Kidney (tissue), 14 donors: Measurements from ENCODE around the gene PDK2. TPM values are rescaled to one million over a fixed set of nuclear protein-coding genes. Genes with fewer than 3 reads are reported as not detected.

Experiments used
- DNase-seq, 5 donors: peaks; one replicate each; pipeline ENCODE4 v3.0.0-alpha.2; 2013 to 2020
- FAIRE-seq: peaks from 2 replicates; lab custom pipeline; 2012; peaks lifted over from hg19 to GRCh38; lab: Jason Lieb, UNC
- H3K27ac ChIP-seq, 2 donors: one replicate each; pipeline ENCODE4 v1.7.0; 2013; ENCODE audit warnings: low read depth in 2 of 2, low read length in 2 of 2, inconsistent platforms in 1 of 2
- H3K27me3 ChIP-seq: one replicate; pipeline ENCODE4 v1.7.1; 2013; ENCODE audit warnings: low read length, inconsistent platforms; ENCODE audit not compliant: control insufficient read depth, insufficient read depth
- H3K36me3 ChIP-seq, 3 donors: one replicate each; pipeline versions ENCODE4 v1.7.0 to v1.7.1; 2013; ENCODE audit warnings: low read length in 3 of 3, control low read depth in 1 of 3, inconsistent platforms in 1 of 3; ENCODE audit not compliant: insufficient read depth in 3 of 3, control insufficient read depth in 2 of 3
- H3K4me1 ChIP-seq, 3 donors: one replicate each; pipeline versions ENCODE4 v1.7.0 to v1.7.1; 2013; ENCODE audit warnings: low read length in 3 of 3, inconsistent platforms in 1 of 3, low read depth in 1 of 3; ENCODE audit not compliant: control insufficient read depth in 2 of 3, insufficient read depth in 2 of 3
- H3K4me3 ChIP-seq, 3 donors: one replicate each; pipeline versions ENCODE4 v1.7.0 to v1.8.1; 2013; ENCODE audit warnings: low read length in 3 of 3, control low read depth in 1 of 3, inconsistent platforms in 1 of 3
- H3K9ac ChIP-seq, 3 donors: one replicate each; pipeline versions ENCODE4 v1.7.0 to v1.7.1; 2013; ENCODE audit warnings: low read length in 3 of 3, control low read depth in 1 of 3, inconsistent platforms in 1 of 3
- H3K9me3 ChIP-seq, 3 donors: one replicate each; pipeline versions ENCODE4 v1.7.0 to v1.7.1; 2013; ENCODE audit warnings: low read length in 3 of 3, control low read depth in 1 of 3, inconsistent platforms in 1 of 3; ENCODE audit not compliant: control insufficient read depth in 2 of 3, insufficient read depth in 1 of 3
- CTCF ChIP-seq: IDR thresholded peaks from 3 replicates; pipeline ENCODE4 v1.5.1; 2012; ENCODE audit warnings: mild to moderate bottlenecking, moderate library complexity, borderline replicate concordance; ENCODE audit not compliant: insufficient read depth; ENCODE audit errors: extremely low read depth
- intact Hi-C: fragments of 100-400 bp; cut with DNase I; formaldehyde crosslinking; loops from one replicate; pipeline ENCODE4 v1.11.1; 2022
- polyA plus RNA-seq: library from polyadenylated mRNA; stranded (reverse); fragments of 350-450 nt; fragmentation: Illumina TruSeq; extraction: RNeasy Lipid Tissue Mini Kit (QIAGEN cat#74804); gene quantifications from one replicate; pipeline ENCODE4 v1.2.3, GENCODE V29; 2014; ENCODE audit warnings: low read depth, low replicate concordance; ENCODE audit not compliant: insufficient read depth
- total RNA-seq: library from RNA; stranded (reverse); fragmentation: NEBNext Ultra II Directional; extraction: Animal tissue kit (Norgen Biotek cat#: 25700); gene quantifications from one replicate; pipeline ENCODE4 v1.2.1, GENCODE V29; 2021
- donor health status: control.
- donor health status: control.
- donor health status: control.
- donor health status: control.
- donor health status: control.
- donor health status: DM: yes; HTN: yes; CAD: no.
- donor health status: Normal renal cell carcinoma (clear cell type).

PDK2 gene
- total and polyA plus RNA-seq, 2 donors from 2014 or later = 41.9 to 121 TPM

- Histone ChIP-seq H3K4me3 (no peak overlapping the region), H3K27ac (no peak overlapping the region), H3K9ac (no peak overlapping the region), H3K9me3 (no peaks in the 10 kb centered on the region), H3K27me3 (no peaks in the 10 kb centered on the region), H3K36me3 (peaks cover 5 to 49% (median 25%) of the 10 kb centered on the region in 3 donors), H3K4me1 (peaks cover 0 to 52% (median 28%) of the 10 kb centered on the region in 3 donors)
- TF ChIP-seq CTCF = no peak
- intact Hi-C loops = no loop called here
- no peak for FAIRE-seq
- DNase-seq = peak in 1 of 5 donors; percentile 78
Observed at GRCh38 chr17:50143461-50144176, 48.5 kb downstream of the PDK2 start.

- no peak overlapping the region for H3K27ac ChIP-seq
- peaks cover 0 to 52% (median 27%) of the 10 kb centered on the region in 3 donors for H3K4me1 ChIP-seq
- no peaks in the 10 kb centered on the region for H3K27me3 ChIP-seq
- H3K36me3 ChIP-seq = peaks cover under 1 to 41% (median 18%) of the 10 kb centered on the region in 3 donors
- no peak for TF ChIP-seq CTCF
- no peak overlapping the region for H3K9ac ChIP-seq
- intact Hi-C loops = no loop called here
- no peak overlapping the region for H3K4me3 ChIP-seq
- no peak for FAIRE-seq
- no peaks in the 10 kb centered on the region for H3K9me3 ChIP-seq
- no peak for DNase-seq
Observed at GRCh38 chr17:50144355-50144754, 49.2 kb downstream of the PDK2 start.

- TF ChIP-seq CTCF = no peak
- DNase-seq (peak in 1 of 5 donors; percentile 72), FAIRE-seq (no peak)
- no peaks in the 10 kb centered on the region for H3K9me3 ChIP-seq
- H3K27ac ChIP-seq = no peak overlapping the region
- H3K4me3 ChIP-seq = no peak overlapping the region
- no peaks in the 10 kb centered on the region for H3K27me3 ChIP-seq
- peaks cover 0 to 37% (median 14%) of the 10 kb centered on the region in 3 donors for H3K36me3 ChIP-seq
- peaks cover 0 to 52% (median 26%) of the 10 kb centered on the region in 3 donors for H3K4me1 ChIP-seq
- no peak overlapping the region for H3K9ac ChIP-seq
- intact Hi-C loops = no loop called here
Observed at GRCh38 chr17:50144845-50145531, 49.8 kb downstream of the PDK2 start.
